K562 (cell line): ENCODE measurements around the gene DUS1L. TPM values are rescaled to one million over a fixed set of nuclear protein-coding genes. Genes with fewer than 3 reads are reported as not detected.

Experiments
- CSDE1 ChIP-seq, 2 experiments: fragments of 450-650 bp; IDR thresholded peaks; 2 replicates each; pipeline ENCODE4 v1.6.1; 2016; ENCODE audit warnings: mild to moderate bottlenecking in 1 of 2
- CXXC5 ChIP-seq: fragments of 250-450 bp; sonication (Bioruptor Pico); IDR thresholded peaks from 2 replicates; pipeline ENCODE4 v1.8.0; 2022; ENCODE audit warnings: inconsistent platforms, mild to moderate bottlenecking, moderate library complexity
- EGR1 ChIP-seq: fragments of 450-650 bp; conservative IDR thresholded peaks from 2 replicates; pipeline ENCODE4 v1.6.1; 2017; ENCODE audit warnings: mild to moderate bottlenecking
- ETV1 ChIP-seq: fragments of 450-650 bp; conservative IDR thresholded peaks from 2 replicates; pipeline ENCODE4 v1.6.1; 2016; ENCODE audit warnings: missing genetic modification characterization, control low read depth, low read depth, missing compliant biosample characterization
- GABPB1 ChIP-seq: sonication (generic); formaldehyde crosslinking; IDR thresholded peaks from 2 replicates; pipeline ENCODE4 v1.8.0; 2022; ENCODE audit warnings: mild to moderate bottlenecking, missing genetic modification reagents
- HDAC1 ChIP-seq, 2 experiments: fragments of 450-650 bp; IDR thresholded peaks; 2 replicates each; pipeline ENCODE4 v1.6.1; 2016 to 2017; ENCODE audit warnings: inconsistent platforms in 1 of 2, mild to moderate bottlenecking in 1 of 2, moderate library complexity in 1 of 2
- HMGN3 ChIP-seq: IDR thresholded peaks from 2 replicates; pipeline ENCODE4 v1.6.1; 2011; ENCODE audit warnings: borderline replicate concordance, low read depth, mild to moderate bottlenecking, mixed read lengths, low read length; ENCODE audit not compliant: insufficient read length; ENCODE audit errors: extremely low read depth
- HNRNPL ChIP-seq: fragments of 200-400 bp; formaldehyde crosslinking; IDR thresholded peaks from 2 replicates; pipeline ENCODE4 v1.6.1; 2017; ENCODE audit warnings: low read depth, mild to moderate bottlenecking, low read length
- KDM5B ChIP-seq: fragments of 200-600 bp; sonication (generic); IDR thresholded peaks from 2 replicates; pipeline ENCODE4 v1.6.1; 2012; ENCODE audit warnings: low read depth, mild to moderate bottlenecking, moderate library complexity, low read length, control low read depth, inconsistent platforms; ENCODE audit not compliant: insufficient replicate concordance
- POLR2H ChIP-seq: IDR thresholded peaks from 2 replicates; pipeline ENCODE4 v1.6.1; 2016; ENCODE audit warnings: missing genetic modification characterization, low read depth, mild to moderate bottlenecking, control low read depth, missing compliant biosample characterization, moderate library complexity
- RBFOX2 ChIP-seq: fragments of 200-400 bp; formaldehyde crosslinking; IDR thresholded peaks from 2 replicates; pipeline ENCODE4 v1.6.1; 2017; ENCODE audit warnings: low read depth, mild to moderate bottlenecking, low read length, moderate library complexity
- RCOR1 ChIP-seq, 2 experiments: IDR thresholded peaks; 2 replicates each; pipeline ENCODE4 v1.6.1; 2012; ENCODE audit warnings: low read depth in 2 of 2, low read length in 2 of 2, borderline replicate concordance in 1 of 2, improper control_type of control experiment in 1 of 2
- SIN3A ChIP-seq, 2 experiments: fragments of 150-350 bp in 1 of 2; IDR thresholded peaks; 2 replicates each; pipeline ENCODE4 v1.6.1; 2011 to 2016; ENCODE audit warnings: borderline replicate concordance in 2 of 2, low read depth in 2 of 2, low read length in 2 of 2, mild to moderate bottlenecking in 2 of 2, moderate library complexity in 2 of 2; ENCODE audit not compliant: control insufficient read depth in 1 of 2
- SRF ChIP-seq, 2 experiments: fragments of 250-450, 450-650 bp in 1 of 2; sonication (Bioruptor Pico) in 1 of 2; sonication (generic) in 1 of 2; formaldehyde crosslinking; IDR thresholded peaks; 2 replicates each; pipeline versions ENCODE4 v1.5.0 to v1.5.1; 2020 to 2022; ENCODE audit warnings: mild to moderate bottlenecking in 1 of 2, missing genetic modification reagents in 1 of 2
- polyA plus RNA-seq, 8 experiments: library from polyadenylated mRNA; depleted of rRNA in 4 of 8; stranded (reverse) in 5 of 8; unstranded in 3 of 8; fragments of >200 nt; fragmentation: Nextera tagmentation in 2 of 8; fragmentation: Illumina TruSeq in 1 of 8; extraction: Ambion mirVana in 2 of 8; extraction: Trizol in 1 of 8; gene quantifications; 2 replicates each; pipeline versions ENCODE4 v1.2.1 to v1.2.3, GENCODE V29; 2011 to 2014; ENCODE audit warnings: inconsistent platforms in 1 of 8, missing spikeins in 1 of 8
- total RNA-seq, 7 experiments: library from RNA; depleted of rRNA in 6 of 7; stranded (reverse); fragments of >200 nt in 6 of 7; fragmentation: Illumina TruSeq in 2 of 7; extraction: Trizol in 2 of 7; gene quantifications; 2 replicates each; pipeline versions ENCODE4 v1.2.1 to v1.2.3, GENCODE V29; 2011 to 2021; ENCODE audit warnings: low replicate concordance in 1 of 7
- TF ChIP-seq, protein P1 (sequence below), 2 experiments: fragments of 450-650 bp in 1 of 2; IDR thresholded peaks; 2 replicates each; pipeline ENCODE4 v1.6.1; 2011 to 2017; ENCODE audit warnings: low read depth in 2 of 2, antibody characterized with exemption in 1 of 2, borderline replicate concordance in 1 of 2, low read length in 1 of 2, mild to moderate bottlenecking in 1 of 2, mixed read lengths in 1 of 2; ENCODE audit not compliant: control insufficient read depth in 1 of 2
- TF ChIP-seq, protein P2 (sequence below): fragments of 450-650 bp; IDR thresholded peaks from 2 replicates; pipeline ENCODE4 v1.6.1; 2016; ENCODE audit warnings: mild to moderate bottlenecking
- TF ChIP-seq, protein P3 (sequence below): fragments of 450-650 bp; IDR thresholded peaks from 2 replicates; pipeline ENCODE4 v1.7.1; 2018; ENCODE audit warnings: mild to moderate bottlenecking, low read depth; ENCODE audit not compliant: partially characterized antibody

DUS1L gene
- total and polyA plus RNA-seq, 9 of the 15 experiments (the other 6 are each of a cell fraction or from before 2014, with no cell fraction given), result 7.8 to 210 (median 83.9) TPM

DNA sequence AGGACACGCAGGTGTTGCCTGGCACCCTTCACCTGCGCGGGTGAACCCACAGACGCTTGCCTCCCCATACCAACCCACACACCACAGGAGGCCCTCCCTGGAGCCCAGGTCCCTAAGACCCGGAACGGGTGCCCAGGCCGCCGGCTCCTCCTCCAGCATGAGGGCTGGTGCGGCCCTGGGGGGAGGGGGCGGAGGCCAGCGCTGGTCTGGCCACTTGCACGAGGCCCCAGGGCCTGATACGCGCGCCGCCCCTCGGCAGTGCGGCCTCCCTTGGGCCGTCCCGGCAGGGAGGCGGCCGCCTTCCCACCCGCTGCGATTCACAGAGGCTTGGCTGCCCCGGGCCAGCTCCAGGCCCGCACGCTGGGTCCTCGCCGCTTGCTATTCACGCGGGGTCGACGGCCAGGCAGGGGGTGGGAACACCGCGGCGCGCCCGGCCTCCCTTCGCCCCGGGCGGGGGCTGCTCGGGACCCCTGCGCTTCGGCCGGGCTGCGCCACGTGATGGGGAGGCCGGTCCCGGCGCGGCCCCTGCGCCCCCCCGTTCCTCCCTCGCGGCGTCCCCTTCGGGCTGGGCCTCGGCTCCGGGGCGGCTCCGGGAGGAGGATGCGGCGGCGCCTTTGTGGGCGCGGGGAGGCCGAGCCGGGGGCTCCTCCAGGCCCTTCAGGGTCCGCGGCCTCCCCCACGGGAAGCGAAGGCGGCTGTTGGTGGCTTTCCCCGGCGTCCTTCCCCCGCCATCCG is 31.7 kb upstream of the DUS1L start (continued):
- TF ChIP-seq, protein P1, sequence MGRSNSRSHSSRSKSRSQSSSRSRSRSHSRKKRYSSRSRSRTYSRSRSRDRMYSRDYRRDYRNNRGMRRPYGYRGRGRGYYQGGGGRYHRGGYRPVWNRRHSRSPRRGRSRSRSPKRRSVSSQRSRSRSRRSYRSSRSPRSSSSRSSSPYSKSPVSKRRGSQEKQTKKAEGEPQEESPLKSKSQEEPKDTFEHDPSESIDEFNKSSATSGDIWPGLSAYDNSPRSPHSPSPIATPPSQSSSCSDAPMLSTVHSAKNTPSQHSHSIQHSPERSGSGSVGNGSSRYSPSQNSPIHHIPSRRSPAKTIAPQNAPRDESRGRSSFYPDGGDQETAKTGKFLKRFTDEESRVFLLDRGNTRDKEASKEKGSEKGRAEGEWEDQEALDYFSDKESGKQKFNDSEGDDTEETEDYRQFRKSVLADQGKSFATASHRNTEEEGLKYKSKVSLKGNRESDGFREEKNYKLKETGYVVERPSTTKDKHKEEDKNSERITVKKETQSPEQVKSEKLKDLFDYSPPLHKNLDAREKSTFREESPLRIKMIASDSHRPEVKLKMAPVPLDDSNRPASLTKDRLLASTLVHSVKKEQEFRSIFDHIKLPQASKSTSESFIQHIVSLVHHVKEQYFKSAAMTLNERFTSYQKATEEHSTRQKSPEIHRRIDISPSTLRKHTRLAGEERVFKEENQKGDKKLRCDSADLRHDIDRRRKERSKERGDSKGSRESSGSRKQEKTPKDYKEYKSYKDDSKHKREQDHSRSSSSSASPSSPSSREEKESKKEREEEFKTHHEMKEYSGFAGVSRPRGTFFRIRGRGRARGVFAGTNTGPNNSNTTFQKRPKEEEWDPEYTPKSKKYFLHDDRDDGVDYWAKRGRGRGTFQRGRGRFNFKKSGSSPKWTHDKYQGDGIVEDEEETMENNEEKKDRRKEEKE (IDR thresholded peaks at IDR 0.05; ENCODE audit: borderline replicate concordance in 1 of 2, control insufficient read depth in 1 of 2, low read depth in 2 of 2, low read length in 1 of 2), result no peak
- peak; percentile 31 for TF ChIP-seq HMGN3
- TF ChIP-seq, protein P2, sequence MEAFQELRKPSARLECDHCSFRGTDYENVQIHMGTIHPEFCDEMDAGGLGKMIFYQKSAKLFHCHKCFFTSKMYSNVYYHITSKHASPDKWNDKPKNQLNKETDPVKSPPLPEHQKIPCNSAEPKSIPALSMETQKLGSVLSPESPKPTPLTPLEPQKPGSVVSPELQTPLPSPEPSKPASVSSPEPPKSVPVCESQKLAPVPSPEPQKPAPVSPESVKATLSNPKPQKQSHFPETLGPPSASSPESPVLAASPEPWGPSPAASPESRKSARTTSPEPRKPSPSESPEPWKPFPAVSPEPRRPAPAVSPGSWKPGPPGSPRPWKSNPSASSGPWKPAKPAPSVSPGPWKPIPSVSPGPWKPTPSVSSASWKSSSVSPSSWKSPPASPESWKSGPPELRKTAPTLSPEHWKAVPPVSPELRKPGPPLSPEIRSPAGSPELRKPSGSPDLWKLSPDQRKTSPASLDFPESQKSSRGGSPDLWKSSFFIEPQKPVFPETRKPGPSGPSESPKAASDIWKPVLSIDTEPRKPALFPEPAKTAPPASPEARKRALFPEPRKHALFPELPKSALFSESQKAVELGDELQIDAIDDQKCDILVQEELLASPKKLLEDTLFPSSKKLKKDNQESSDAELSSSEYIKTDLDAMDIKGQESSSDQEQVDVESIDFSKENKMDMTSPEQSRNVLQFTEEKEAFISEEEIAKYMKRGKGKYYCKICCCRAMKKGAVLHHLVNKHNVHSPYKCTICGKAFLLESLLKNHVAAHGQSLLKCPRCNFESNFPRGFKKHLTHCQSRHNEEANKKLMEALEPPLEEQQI, result no peak
- peak in 1 of 2 experiments; percentile 44; a peak in 1 of 4 replicates for TF ChIP-seq SIN3A (IDR thresholded peaks at IDR 0.05; ENCODE audit: borderline replicate concordance in 2 of 2, control insufficient read depth in 1 of 2, low read depth in 2 of 2, low read length in 2 of 2)
- no peak for TF ChIP-seq RCOR1 (IDR thresholded peaks at IDR 0.05; ENCODE audit: borderline replicate concordance in 1 of 2, low read depth in 2 of 2, low read length in 2 of 2)
- TF ChIP-seq POLR2H (tag), result no peak
- no peak for TF ChIP-seq CSDE1 (IDR thresholded peaks at IDR 0.05)
- TF ChIP-seq RBFOX2, result peak; percentile 82
- no peak for TF ChIP-seq ETV1
- TF ChIP-seq GABPB1 (CRISPR knock-in tag), result peak; percentile 38; the same call in 1 of the 2 replicates
- TF ChIP-seq HNRNPL, result peak; percentile 93
- peak in 1 of 2 experiments; percentile 76; a peak in 2 of 4 replicates for TF ChIP-seq HDAC1 (IDR thresholded peaks at IDR 0.05)
- peak in 1 of 2 experiments; percentile 40; a peak in 1 of 4 replicates for TF ChIP-seq SRF (CRISPR knock-in tag; IDR thresholded peaks at IDR 0.05)
- peak; percentile 75 for TF ChIP-seq EGR1
- TF ChIP-seq KDM5B, result peak; percentile 41
- TF ChIP-seq CXXC5 (CRISPR knock-in tag), result peak; percentile 40; the same call in 1 of the 2 replicates
- TF ChIP-seq, protein P3, sequence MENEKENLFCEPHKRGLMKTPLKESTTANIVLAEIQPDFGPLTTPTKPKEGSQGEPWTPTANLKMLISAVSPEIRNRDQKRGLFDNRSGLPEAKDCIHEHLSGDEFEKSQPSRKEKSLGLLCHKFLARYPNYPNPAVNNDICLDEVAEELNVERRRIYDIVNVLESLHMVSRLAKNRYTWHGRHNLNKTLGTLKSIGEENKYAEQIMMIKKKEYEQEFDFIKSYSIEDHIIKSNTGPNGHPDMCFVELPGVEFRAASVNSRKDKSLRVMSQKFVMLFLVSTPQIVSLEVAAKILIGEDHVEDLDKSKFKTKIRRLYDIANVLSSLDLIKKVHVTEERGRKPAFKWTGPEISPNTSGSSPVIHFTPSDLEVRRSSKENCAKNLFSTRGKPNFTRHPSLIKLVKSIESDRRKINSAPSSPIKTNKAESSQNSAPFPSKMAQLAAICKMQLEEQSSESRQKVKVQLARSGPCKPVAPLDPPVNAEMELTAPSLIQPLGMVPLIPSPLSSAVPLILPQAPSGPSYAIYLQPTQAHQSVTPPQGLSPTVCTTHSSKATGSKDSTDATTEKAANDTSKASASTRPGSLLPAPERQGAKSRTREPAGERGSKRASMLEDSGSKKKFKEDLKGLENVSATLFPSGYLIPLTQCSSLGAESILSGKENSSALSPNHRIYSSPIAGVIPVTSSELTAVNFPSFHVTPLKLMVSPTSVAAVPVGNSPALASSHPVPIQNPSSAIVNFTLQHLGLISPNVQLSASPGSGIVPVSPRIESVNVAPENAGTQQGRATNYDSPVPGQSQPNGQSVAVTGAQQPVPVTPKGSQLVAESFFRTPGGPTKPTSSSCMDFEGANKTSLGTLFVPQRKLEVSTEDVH, result no peak
